ENCODE results near the gene NME9.
A peak's percentile ranks its signal among the peaks of the same experiment; 100 is the strongest.
"Not testable (repeated sequence)": the region's sequence is repeated elsewhere in the genome, so short reads cannot be mapped to it uniquely, and the experiment has no call there.

The NME9 gene, protein sequence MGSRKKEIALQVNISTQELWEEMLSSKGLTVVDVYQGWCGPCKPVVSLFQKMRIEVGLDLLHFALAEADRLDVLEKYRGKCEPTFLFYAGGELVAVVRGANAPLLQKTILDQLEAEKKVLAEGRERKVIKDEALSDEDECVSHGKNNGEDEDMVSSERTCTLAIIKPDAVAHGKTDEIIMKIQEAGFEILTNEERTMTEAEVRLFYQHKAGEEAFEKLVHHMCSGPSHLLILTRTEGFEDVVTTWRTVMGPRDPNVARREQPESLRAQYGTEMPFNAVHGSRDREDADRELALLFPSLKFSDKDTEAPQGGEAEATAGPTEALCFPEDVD

DNA sequence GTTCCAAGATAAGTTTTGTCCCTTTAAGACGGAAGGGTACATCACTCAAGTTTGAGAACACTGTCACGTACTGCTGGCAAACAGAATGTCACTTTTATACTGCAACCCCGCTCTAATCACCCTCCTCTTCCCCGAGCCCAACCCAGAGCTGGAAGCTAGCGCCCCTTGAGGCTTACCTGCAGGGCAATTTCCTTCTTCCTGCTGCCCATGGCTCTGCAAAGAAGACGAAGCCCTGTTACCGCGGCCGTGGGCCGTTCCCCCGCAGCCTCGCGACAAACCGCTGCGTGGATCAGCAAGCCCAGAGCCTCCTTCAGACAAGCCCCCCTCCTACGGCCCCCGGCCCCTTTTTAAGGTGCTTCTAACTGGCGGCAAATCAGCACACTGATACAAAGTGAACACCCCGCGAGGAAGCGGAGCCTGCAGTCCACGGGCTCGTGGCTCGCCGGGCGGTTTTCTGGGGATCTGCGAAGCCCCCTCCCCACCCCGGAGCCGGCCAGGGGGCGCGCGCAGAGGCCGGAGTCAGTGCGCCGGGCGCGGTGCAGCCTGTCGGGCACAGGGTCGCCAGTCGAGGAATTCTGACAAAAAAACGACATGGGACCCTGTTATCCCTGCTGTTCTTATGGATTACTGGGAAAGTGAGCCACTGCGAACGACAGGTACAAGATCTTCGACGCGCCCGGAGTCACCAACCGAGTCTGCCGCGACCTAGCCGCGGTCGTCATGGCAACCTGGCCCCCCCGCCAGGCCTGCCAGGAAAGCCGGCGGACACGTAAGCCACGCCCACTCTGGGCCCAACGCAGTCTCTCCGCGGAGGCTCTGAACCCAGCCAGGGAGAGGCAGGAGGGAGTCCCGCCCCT, at the start of gene NME9:
Gene NME9 (minus strand): TSS at position 725 of the 857 bp plus-strand sequence. CDS start 516 bp downstream, at position 209.
- peak; percentile 84 for DNase-seq (ENCODE audit: low spot score)

DNA sequence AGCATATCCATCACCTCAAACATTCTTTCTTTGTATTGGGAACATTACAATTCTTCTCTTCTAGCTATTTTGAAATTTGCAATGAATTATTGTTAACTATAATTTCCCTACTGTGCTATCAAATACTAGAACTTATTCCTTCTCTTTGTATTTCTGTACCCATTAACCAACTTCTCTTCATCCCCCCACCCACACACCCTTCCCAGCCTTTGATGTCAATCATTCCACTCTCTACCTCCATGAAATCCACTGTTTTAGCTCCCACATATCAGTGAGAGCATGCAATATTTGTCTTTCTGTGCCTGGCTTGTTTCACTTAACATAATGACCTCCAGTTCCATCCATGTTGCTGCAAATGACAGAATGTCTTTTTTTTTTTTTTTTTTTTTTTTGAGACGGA, 49.3 kb upstream of the NME9 start:
- no peak for DNase-seq (ENCODE audit: low spot score)

DNA sequence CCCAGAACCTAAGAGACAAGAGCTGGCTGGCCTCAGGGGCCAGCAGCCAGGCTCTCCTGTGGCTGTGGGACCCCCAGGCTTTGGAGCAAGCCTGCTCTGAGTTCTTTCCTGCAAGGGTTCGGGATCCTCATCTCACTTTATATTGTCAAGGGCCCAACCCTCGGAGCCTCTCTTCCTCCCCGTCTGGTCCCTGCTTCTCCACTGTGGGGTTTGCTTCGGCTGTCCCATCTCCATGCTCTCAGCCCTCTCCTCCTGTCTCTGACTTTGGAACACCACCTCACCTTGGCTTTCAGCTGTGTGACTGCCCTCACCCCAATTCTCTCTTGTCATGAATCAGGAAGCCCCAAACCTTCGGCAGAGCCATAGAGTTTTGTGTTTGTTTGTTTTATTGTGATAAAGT, 48.7 kb upstream of the NME9 start:
- DNase-seq (ENCODE audit: low spot score) = no peak

DNA sequence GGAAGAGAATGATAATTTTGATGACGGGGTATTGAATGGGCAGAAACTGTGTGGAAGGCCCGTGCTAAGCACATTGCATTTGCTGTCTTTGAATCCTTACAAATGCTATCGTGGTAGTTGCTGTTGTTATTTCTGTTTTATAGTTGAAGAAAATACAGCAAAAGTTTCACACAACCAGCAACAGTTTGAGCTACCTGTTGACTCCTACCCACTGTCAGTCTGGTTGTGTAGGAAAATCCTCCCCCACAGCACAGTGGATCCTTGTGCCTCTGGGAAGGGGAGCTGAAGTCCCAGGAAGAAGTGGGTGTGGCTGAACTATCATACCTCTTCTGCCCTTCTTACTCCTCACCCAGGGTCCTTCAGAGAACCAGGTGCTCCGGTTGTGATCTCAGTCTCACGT, 48.2 kb upstream of the NME9 start:
- no peak for DNase-seq (ENCODE audit: low spot score)

DNA sequence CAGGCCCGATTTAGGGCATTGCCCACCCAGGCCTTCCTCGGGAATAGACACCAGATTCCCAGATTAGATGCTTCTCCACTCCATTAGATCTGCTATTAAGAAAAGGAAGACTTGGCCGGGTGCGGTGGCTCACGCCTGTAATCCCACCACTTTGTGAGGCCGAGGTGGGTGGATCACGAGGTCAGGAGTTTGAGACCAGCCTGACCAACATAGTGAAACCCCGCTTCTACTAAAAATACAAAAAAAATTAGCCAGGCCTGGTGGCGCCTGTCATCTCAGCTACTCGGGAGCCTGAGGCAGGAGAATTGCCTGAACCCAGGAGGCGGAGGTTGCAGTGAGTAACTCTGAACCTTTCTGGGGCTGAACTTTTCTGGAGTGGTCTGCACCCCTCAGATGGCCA, 47.6 kb upstream of the NME9 start:
- not testable (repeated sequence) for DNase-seq (ENCODE audit: low spot score)

DNA sequence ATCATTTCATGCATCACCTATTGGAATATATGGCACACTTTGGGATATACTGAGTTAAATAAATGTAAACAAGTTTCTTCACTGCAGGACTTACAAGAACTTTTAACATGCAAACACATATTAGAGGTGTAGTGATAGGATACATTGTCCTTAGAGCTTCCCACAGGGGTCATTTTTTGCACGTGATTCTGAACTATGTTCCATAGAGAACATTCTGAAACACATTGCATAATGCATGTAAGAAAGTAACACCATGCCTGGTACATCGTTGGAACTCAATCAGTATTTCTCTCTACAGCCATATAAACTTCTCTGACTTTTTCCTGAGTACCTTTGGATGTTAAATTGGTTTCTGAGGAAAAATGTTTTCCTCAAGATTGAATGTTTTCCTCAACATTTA, 47.0 kb upstream of the NME9 start:
- no peak for DNase-seq (ENCODE audit: low spot score)

DNA sequence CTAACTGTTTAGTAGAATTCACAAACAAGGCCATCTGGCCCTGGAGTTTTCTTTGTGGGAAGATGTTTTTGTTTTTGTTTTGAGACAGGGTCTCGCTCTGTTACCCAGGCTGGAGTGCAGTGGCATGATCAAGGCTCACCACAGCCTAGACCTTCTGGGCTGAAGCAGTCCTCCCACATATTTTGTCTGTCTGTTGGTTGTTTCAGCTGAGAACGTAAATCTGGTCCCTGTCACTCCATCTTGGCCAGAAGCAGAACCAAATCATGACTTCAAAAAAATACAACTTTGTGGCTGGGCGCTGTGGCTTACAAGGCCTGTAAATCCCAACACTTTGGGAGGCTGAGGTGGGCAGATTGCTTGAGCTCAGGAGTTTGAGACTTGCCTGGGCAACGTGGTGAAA, 45.8 kb upstream of the NME9 start:
- no peak for DNase-seq (ENCODE audit: low spot score)

DNA sequence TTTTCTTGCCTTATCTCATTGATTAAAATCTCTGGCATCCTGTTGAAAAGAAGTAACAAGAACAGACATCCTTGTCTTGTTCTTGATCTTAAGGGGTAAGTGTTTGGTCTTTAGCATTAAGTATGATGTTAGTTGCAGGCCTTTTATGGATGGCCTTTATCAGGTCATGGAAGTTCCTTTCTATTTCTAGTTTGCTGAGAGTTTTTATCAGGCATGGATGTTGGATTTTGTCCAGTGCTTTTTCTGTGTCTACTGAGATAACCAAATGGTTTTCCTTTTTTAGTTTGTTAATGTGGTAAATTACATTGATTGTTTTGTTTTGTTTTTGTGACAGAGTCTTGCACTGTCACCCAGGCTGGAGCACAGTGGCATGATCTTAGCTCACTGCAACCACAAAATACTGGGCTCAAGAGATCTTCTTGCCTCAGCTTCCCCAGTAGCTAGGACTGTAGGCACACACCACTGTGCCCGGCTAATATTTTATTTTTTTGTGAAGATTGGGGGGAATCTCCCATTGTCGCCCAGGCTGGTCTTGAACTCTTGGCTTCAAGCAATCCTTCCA, 45.0 kb upstream of the NME9 start:
- no peak for DNase-seq (ENCODE audit: low spot score)

DNA sequence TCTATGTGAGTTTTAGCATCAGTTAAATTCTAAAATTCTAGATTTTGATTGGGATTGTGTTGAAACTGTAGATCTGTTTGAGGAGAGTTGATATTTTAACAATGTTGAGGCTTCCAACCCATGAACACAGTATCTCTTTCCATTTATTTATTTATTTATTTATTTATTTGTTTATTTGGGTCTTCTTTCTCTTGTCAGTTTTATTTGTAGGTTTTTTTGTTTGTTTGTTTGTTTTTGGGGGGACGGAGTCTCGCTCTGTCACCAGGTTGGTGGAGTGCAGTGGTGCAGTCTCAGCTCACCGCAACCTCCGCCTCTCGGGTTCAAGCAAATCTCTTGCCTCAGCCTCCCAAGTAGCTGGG, 44.1 kb upstream of the NME9 start:
- no peak for DNase-seq (ENCODE audit: low spot score)

DNA sequence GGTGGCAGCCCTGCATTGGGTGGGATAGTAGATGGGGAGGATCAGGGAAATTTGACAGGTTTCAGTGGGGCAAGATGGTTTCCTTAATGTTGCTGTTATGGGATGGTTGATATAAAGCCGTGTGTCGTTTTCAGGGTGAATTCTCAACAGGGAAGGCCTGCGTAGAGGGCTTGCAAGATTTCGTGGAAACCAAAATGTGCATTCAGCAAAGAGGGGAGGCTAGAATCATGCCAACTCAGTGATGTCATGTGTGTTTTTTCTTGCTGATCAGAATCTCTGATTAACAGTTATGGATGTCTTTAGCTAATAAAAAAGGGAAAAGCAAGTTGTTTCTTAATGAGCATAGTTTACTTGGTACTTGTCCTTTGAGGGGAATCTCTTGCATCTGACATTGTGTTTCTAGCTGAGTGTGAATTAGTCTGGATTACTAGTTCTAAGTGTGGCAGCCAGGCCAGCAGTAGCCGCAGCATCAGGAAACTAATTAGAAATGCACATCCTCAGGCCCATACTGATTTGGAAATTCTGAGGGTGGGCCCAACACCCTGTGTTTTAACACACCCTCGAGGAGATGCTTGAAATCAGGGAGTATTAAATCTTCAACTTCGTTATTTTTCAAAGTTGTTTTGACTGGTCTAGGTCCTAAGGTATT, 43.6 kb upstream of the NME9 start:
- no peak for DNase-seq (ENCODE audit: low spot score)

DNA sequence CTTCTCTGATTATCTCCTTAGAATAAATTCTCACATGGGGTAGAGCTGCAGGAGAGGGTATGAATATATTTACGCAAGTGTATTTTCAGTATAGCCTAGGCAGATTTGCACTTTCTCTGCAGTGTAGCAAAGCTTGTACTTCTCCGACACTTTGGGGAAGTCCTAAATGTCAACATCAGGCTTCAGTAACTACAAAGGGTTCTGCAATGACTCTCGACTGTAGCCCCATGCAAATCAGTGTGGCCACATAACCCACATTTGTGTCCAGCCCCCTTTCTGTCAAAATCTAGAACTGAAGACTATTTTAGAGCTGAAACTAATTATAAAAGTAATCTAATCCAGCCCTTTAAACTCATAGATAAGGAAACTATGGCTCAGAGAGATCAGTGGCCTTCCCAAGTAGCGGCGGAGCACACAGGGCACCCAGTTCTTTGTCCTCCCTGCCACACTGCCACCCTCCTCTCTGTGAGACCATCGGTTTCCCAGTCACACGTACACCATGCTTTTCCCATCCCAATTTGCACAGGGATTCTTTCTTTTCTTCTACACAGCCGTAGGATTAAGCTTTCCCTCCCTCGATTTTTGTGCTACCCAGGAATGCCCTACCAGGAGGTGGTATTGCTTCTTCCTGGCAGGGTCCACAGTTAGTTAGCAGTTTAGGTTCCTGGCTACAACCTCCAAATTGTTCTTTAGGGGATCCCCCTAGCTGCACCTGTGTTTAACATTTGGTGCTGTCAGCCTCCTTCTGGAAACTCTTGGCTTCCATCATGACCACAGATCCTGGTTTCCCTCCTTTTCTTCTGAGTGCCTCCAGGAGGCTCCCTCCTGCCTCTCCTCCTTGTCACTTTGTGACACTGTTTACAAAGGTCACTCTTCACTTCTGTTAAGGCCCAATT, 41.7 kb upstream of the NME9 start:
- DNase-seq (ENCODE audit: low spot score) = no peak

DNA sequence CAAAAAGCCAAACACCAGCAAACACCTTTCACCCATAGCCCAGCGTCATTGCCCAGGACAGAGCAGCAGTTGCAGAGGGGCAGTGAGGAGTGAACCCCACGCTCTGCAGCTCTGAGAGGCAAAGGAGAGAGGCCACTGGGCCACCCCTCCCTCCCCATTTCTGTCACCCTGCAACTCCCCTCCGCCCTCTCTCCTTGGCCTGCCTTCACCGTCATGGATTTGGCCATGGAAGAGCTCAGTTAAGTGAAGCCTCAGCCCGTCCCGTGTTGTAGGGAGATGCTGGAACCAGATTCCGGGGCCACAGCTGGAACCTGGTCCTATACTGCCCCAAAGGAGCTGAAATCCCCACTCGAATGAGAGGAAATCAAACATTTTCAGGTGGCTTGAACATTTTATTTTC, 40.7 kb upstream of the NME9 start:
- no peak for DNase-seq (ENCODE audit: low spot score)

DNA sequence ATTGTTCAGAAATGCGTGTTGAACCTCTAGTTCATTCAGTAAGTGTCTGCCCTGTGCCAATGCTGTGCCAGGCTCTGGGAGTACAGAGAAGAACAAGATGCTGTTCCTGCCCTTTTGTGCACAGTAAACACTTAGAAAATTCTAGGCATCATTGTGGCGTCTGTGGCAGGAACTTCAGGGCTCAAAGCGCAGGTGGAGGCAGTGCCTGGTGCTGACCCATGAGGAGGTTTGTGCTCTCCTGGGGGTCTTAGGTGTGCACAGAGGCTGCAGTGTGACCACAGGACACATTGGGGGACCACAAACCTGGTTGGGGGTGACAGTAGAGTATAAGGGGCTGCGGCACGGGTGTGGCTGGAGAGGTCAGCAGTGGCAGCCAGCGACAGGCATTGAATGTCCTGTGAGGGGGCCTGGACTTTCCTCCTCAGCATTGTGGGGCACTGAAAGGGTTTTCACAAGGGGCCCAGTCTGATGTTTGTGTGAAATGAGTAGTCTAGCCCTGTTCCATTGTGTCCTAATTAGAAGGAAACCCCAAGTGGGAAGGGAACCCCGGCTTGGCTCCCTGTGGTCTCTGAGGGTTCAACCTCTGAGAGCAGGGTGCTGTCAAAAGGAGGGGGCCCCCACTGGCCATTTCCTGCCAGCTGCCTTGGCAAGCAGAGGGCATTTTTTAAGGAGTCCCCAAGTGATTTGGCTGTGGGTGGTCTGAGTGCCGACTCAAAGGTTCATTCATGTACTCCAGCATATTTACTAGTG, 39.7 kb upstream of the NME9 start:
- no peak for DNase-seq (ENCODE audit: low spot score)

DNA sequence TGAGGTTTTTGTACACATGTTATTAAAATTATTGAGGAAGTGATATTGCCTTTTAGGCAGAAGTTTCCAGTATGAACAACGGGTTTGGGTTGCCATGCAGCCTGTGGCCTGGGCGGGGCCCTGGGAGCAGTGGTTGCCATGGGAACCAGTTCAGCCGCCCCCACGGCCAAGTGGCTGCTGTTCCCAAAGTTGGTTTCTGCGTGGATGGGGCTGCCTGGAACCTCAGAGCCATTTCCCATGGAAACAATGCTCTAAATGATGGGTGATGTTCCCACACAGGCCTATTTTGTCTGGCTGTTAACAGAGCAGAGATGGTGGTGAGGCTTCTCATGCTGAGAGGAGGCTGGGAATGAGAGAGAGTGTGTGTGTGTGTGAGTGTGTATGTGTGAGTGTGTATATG, 38.3 kb upstream of the NME9 start:
- DNase-seq (ENCODE audit: low spot score) = no peak

DNA sequence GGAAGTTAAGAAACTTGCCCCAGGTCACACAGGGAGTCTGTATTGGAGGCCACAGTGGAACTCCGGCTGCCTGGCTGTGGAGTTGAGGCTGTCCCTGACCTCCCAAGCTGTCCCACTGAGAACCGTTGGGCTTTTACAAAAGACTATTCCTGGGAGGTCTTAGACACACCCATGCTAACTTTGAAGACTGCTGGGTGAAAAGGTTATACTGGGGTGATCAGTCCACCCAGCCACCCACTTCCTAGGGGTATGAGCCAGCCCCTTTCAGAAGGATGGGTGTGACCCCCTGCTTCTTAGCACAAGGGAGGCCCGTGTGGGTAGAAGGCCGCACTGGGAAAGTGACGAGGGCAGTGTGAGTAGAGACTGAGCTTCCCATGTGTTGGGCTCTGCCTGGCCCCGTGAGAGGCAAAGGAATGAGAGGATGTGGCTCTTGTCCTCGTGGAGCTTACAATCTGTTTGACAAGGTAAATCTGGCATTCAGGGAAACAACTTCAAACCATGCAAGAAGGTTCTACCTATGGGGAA, 37.7 kb upstream of the NME9 start:
- no peak for DNase-seq (ENCODE audit: low spot score)

DNA sequence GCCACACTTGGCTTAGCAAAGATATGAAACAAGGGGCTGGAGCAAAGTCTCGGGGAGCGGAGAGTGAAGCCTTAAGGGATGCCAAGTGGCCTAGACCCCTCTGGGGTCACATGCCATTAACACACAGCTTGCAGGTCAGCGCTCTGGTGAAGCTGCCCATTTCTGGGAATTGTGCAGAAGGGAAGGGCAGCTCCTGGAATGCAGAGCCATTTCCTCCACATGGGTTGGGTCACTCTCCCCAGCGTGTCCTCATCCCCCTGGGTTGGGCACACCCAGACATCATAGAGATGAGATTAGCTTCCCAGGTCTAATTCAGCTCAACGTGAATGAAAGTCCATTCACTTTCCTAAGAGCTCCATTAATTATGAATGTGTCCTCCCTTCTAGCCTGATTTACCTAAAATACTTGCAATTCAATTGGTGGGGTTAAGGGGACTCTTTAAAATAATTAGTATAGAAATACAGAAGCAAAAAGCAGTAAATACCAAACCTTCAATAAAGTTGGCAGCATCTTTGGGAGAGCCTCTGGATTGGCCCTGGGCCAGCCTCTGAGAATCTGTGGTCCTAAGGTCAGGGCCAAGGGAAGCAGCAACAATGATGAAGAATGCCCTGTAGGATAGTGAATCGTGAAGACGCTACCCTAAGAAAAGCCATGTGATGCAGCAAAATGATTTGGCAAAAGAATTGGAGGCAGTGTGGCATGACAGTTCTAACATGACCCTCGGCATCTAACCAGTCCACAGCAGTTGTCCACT, 36.5 kb upstream of the NME9 start:
- no peak for DNase-seq (ENCODE audit: low spot score)

DNA sequence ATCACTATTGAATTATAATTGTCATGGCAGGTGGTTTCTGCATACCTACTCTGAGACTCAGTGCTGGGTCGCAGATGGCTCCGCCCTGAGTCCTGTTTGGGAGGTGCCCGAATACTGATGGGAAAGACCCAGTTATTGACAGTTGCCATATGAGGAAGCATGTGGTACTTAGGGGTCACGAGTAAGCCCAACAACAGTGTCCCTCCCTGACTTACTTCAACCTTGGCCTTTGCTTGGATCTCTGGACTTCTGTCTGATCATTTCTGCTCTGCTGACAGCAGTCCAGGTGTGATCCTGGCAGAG, 35.6 kb upstream of the NME9 start:
- DNase-seq (ENCODE audit: low spot score) = no peak

DNA sequence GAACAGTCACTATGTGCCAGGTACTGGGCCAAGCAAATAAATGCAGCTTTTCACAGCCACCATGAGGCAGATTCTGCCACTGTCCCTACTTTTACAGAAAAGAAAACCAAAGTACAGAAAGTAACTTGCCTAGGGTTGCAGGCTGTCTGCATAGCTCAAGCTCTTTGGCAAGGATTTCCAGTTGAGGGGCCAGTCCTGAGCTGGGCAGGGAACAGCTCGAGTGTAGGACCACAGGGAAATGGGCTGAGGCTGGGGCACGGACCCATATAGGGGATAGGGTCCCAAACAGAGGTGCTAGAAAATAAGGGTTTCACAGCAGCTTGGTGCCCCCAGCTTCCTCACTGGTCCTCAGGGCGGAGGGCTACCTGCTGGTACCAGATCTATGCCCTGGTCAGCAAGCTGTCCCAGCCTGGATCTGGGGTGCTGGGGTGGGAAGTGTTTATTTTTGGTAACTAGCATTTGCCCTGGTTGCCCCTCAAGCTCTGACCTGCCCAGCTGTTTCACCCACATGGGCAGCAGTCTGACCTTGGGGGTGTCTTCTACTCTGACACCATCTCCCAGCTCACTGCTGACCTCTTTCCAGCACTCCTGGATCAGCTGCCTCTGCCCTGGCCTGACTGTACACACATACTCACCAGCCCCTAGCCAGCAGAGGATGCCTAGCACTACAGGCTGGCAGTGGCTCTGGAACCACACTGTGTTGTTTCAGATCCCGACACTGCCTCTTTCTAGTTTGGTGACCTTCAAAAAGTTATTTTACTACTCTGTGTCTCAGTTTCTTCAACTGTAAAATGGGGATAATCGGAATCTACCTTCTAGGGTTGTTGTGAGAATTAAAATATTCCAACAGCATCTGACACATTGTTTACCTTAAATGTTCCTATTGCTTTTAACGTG, 35.0 kb upstream of the NME9 start:
- no peak for DNase-seq (ENCODE audit: low spot score)

DNA sequence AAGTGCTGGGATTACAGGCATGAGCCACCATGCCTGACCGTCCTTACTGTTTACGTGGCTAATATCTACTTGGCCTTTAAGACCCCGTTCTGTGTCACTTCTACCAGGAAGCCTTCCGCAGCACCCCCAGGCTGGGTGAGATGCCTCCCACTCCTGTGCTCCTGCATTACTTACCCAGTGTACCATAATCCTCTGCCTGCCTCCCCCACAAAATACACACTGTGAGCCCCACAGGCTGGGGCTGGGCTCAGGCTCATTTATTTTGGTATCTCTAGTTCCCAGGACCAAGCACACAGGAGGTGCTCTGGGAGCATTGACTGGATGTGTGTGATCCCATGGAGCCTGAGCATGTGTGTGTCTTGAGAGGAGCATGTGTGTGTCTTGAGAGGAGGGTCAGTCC, 33.7 kb upstream of the NME9 start:
- DNase-seq (ENCODE audit: low spot score) = no peak
